Stimulated activated CD4-positive, alpha-beta T cell treated with anti-CD3 and anti-CD28 coated beads, TNF-alpha, amount 100 ng/mL, for 4 hours (primary cell): ENCODE measurements around the gene ABAT.

Experiments used
- DNase-seq, 3 experiments: peaks; one replicate each; pipeline ENCODE4 v3.0.0-alpha.2; 2020; ENCODE audit warnings: low read depth in 3 of 3

The ABAT gene

GRCh38 chr16:8674413-8675022 lies at the start of gene ABAT:
ABAT (plus strand) TSS chr16:8674617; CDS start chr16:8735740, 61,123 bp downstream.
- peak; percentile 73 to 75 (median 74) for DNase-seq

- no peak for DNase-seq
Measured at GRCh38 chr16:8625491-8626087, 48.8 kb upstream of the ABAT start.

- no peak for DNase-seq
Measured at GRCh38 chr16:8626946-8627345, 47.5 kb upstream of the ABAT start.

DNA sequence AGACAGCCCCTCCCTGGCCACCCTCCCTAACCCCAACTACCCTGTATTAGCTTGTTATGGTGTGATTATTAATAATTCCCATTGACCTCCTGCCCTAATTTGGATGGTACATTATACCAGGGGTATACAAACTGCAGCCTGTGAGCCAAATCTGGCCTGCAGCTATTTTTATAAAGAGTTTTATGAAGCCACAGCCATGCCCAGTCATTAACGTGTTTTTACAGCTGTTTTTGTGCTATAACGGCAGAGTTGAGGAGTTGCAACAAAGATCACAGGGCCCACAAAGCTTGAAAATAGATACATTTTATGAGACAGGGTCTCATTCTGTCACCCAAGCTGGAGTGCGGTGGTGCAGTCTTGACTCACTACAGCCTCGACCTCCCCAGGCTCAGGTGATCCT lies 47.0 kb upstream of the ABAT start:
- DNase-seq, result no peak

DNA sequence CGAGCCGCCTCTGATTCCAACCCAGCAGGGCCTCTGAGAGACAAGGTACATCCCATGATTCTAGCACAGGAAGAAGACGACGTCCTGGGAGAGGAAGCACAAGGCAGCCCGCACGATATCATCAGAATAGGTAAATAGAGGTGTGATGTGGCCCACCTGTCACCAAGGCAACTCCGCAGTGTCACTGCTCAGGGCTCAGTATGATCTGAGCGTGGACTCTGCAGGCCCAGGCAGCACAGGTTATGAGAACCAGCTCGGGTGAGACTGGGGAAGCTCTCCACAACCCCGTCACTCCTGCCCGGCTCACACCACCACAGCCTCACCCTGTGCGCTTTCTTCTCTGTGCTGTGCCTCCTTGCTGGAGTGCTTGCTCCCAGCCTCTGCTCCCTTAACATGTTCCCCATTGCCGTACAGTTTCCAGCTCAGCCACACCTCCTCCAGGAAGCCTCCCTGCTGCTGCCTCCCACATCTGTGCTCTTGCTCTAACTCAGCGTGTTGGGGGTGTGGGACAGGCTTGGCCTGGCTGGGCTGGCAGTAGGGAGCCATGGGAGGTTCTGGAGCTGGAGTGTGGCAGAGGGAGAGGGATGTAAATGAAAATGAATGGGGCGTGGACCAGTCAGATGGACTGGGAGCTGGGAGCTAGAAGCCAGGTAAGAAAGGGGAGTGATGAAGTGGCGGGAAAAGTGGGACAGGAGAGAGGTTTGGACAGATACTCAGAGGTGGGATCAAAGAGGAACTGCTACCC lies 45.3 kb upstream of the ABAT start:
- DNase-seq, result no peak

GRCh38 chr16:8630255-8630953 lies 44.0 kb upstream of the ABAT start:
- no peak for DNase-seq

DNA sequence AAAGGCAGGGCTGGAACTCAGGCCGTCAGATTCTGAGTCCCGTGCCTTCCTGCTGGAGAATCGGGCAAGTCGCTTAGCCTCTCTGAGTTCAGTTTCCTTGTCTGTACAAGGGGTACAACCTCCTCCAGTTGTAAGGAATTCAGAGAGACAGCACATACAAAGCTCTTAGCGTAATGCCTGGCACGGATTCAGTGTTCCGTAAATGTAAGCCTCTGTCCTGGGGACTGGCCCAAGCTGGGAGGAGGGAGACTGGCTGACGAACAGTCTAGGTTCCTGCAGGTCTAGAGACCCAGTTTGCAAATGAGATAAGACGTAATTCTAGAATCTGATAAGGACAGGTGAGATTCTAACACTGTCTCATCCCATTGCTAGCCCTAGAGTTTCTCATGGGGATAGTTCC lies 43.0 kb upstream of the ABAT start:
- DNase-seq, result no peak

- DNase-seq, result no peak
Measured at GRCh38 chr16:8631818-8632465, 42.5 kb upstream of the ABAT start.

- DNase-seq, result no peak
Measured at GRCh38 chr16:8632675-8633182, 41.7 kb upstream of the ABAT start.

GRCh38 chr16:8634991-8635736 lies 39.3 kb upstream of the ABAT start:
- no peak for DNase-seq

DNA sequence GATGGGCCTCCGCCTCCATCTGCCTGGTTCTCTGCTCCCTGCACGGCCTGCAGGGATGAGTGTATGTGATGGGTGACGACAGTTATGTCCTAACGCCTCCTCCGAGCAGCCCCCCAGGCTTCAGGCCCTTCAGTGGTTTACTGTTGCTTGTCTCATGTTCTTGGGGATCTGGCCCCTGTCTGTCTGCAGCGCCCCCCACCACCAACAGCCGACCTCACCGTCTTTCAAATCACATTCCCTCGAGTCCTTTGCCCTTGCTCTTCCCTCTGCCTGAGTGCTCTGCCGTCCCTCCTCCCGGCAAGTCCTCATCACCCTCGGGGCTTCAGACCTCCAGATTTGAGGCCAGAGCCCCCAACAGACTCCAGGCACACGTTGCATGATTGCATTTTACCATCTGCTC lies 34.7 kb upstream of the ABAT start:
- no peak for DNase-seq

DNA sequence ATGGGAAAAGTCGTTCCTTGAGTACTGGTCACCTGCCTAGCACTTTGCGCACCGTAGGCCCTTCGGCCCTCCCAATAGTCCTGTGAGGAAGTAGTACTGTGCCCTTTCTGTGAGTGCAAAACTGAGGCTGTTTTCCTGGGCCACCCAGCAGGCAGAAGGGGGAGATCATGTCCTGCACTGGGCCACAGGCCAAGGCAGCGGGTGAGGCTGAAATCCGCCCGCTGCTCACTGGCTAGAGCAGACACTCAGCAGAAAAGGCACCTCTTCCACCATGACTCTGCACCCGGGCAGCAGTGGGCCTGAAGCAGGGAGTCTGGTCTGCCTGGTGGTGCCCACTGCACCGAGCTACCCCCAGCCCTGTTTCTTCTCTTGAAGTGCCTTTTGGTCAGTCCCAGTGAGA lies 32.7 kb upstream of the ABAT start:
- no peak for DNase-seq

DNA sequence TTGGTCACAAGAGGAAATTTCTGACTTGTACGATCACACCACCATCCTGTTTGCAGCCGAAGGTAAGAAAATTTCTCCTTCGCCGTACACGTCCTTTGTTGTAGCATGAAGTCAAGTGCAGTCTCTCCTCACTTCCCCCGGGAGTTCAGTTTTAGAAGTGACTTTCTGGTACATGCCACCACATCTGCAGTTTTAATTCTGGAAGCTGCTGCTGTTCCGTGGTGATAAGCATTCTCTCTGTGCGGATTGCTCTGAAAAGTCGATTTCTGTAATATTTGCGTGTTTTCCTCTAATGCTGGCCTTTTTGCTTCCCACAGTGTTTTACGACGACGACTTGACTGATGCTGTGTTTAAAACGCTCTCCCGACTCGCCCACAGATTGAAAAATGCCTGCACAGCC lies 32.3 kb upstream of the ABAT start:
- DNase-seq, result no peak

DNA sequence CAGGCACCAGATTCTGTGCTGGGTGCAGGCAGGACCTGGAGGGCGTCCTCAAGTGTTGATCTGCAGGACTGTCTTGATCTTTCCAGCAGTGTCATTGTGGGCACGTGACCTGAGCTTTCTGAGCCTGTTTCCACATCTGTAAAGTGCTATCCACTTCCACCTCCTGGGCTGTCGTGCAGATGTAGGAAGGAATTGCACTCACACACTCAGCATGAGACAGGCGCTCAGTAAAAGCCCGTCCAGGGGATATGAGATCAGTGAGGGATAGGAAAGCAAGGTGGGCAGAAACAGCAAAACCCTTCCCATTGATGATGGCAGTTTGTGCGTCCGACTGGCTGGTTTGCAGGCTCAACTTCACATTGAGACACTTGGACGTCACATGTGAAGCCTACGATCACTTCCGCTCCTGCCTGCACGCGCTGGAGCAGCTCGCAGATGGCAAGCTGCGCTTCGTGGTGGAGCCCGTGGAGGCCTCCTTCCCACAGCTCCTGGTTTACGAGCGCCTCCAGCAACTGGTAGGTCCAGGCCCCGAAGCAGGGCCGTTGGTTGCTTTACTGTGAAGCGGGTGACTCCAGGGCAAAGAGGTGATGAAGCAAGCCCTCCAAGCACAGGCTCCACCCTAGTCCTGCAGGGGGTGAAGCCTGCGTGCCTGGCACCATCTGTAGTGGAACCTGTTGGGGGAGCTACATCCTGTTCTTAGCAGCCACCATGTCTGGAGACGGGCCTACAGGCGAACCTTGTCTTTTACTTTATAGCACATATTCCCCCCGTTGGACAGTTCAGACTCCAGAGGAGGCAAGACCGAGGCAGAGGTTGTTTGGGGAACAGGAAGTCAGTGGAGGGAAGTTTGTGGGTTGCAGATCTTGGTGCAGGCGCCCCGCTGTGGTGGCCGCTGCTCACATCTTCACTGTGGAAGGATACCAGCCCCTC lies 29.9 kb upstream of the ABAT start:
- DNase-seq, result no peak

DNA sequence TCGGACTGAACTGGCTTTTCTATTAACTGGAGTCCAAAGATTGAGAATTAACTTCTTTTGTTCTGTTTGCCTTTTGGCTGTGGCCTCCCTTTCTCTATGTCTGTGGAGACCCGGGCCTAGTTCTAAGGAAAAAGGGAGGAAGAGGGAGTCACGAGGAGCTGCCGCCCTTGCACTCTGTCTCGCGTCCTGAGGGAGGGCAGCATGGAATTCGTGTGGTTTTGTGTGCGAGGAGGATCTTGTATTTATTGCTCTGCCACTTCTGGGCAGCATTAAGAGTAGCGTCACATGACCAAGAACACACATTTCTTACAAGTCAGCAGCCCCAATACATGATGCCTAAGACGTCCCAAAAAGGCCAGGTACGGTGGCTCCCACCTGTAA lies 29.3 kb upstream of the ABAT start:
- no peak for DNase-seq

DNA sequence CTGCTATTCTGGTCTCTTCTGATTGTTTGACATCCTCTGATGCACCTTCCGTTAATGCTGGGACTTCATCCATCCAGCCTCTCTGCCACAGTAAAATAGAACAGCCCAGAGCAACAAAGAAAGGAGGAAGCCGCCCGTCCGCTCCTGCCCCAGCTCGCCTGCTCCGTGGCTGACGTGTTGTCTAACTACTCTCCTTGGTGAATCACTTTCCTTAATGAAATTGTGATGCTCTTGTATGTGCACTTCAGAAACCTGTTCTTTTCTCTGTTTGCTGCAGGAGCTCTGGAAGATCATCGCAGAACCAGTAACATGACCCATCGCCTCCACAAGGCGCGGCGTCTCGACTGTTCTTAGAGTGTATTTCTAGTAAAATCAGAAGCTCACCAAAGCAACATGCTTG lies 28.6 kb upstream of the ABAT start:
- no peak for DNase-seq

DNA sequence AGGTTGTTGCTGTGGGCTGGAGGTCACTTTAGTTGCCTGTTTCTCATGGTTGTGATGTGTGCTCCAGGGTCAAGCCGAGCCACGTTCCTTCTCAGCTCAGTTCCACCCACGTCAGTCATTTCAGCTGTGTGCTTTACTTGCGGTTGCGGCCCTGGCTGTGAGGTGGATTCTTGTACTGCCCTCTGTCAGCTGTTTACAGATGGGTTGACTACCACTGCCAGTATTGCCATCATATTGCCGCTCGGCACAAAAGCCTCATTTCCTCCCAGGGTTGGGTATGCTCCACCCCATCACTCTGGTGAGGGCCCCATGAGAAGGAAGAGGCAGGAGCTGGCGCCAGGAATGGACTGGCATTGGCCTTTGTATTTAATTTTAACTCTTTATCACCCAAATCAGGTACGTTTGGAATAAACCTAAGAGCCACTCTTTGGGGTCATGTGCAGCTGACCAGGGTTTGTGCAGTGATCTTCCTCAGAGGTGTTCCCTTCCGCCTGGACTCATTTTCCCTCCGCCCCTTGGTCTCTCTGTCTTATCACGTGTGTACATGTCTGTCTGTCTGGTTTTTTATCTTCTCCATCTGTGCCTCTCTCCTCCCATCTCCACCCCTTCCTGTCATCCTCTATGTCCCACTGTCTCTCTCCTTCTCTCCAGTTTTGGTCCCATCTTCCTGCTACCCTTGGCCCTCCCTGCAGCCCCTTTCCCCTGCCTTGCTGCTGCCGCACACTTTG lies 27.9 kb upstream of the ABAT start:
- no peak for DNase-seq

GRCh38 chr16:8647721-8648318 lies 26.6 kb upstream of the ABAT start:
- DNase-seq, result no peak

- DNase-seq, result no peak
Measured at GRCh38 chr16:8648877-8649276, 25.5 kb upstream of the ABAT start.
